ENCODE measurements around the gene ZNF346.

- no peak for TF ChIP-seq CTCF (IDR thresholded peaks at IDR 0.05 in 4 of 5, conservative IDR thresholded peaks at IDR 0.05 in 1 of 5)
- no peak for TF ChIP-seq POLR2A (IDR thresholded peaks at IDR 0.05)
Measured at GRCh38 chr5:177025101-177025601, 2.7 kb downstream of the ZNF346 start.

Measured in gastrocnemius medialis (tissue), 4 donors.